Heart right ventricle (tissue), 16 donors: ENCODE measurements around the gene COL4A6. TPM values are rescaled to one million over a fixed set of nuclear protein-coding genes. Genes with fewer than 3 reads are reported as not detected.
A peak's percentile ranks its signal among the peaks of the same experiment; 100 is the strongest.

Experiments
- ATAC-seq, 8 donors: fragments of 200-7000 bp; cut with Tn5 transposase; one replicate each; pipeline ENCODE4 v1.9.1; 2020; ENCODE audit warnings: mild to moderate bottlenecking in 8 of 8, moderate library complexity in 8 of 8, moderate number of reproducible peaks in 1 of 8
- DNase-seq, 2 donors: peaks; one replicate each; pipeline ENCODE4 v3.0.0-alpha.2; 2020
- H3K27ac ChIP-seq, 10 donors: fragments of 200-600 bp; sonication (generic) in 2 of 10; one replicate each; pipeline versions ENCODE4 v1.5.0 to v1.8.0; 2020 to 2022; ENCODE audit warnings: mild to moderate bottlenecking in 3 of 10
- H3K27me3 ChIP-seq, 7 donors: fragments of 200-600 bp; one replicate each; pipeline ENCODE4 v1.8.0; 2021 to 2022; ENCODE audit warnings: mild to moderate bottlenecking in 2 of 7
- H3K36me3 ChIP-seq, 9 donors: fragments of 200-600 bp; sonication (generic) in 1 of 9; one replicate each; pipeline versions ENCODE4 v1.5.0 to v1.8.0; 2020 to 2022; ENCODE audit warnings: mild to moderate bottlenecking in 2 of 9
- H3K4me1 ChIP-seq, 9 donors: fragments of 200-600 bp; sonication (generic) in 1 of 9; one replicate each; pipeline versions ENCODE4 v1.5.0 to v1.8.0; 2020 to 2022; ENCODE audit warnings: mild to moderate bottlenecking in 4 of 9
- H3K4me3 ChIP-seq, 10 donors: fragments of 200-600 bp; sonication (generic) in 2 of 10; one replicate each; pipeline versions ENCODE4 v1.5.0 to v1.8.0; 2020 to 2022; ENCODE audit warnings: mild to moderate bottlenecking in 7 of 10, moderate library complexity in 2 of 10
- H3K9me3 ChIP-seq, 11 donors: fragments of 200-600 bp in 10 of 11; sonication (generic) in 2 of 11; one replicate each; pipeline versions ENCODE4 v1.5.0 to v1.8.0; 2013 to 2022; ENCODE audit warnings: mild to moderate bottlenecking in 2 of 11, control low read depth in 1 of 11, moderate library complexity in 1 of 11
- WGBS, 2 donors: extraction: QIAGEN DNeasy Blood & Tissue Kit; methylation state at CpG; one replicate each; pipeline ENCODE4 v1.1.7; 2013; ENCODE audit warnings: inconsistent platforms in 1 of 2; 5-methylcytosine and 5-hydroxymethylcytosine counted together
- intact Hi-C, 10 donors: fragments of 100-400 bp; cut with DNase I; formaldehyde crosslinking; loops; one replicate each; pipeline versions ENCODE4 v1.11.1 to v1.14.2; 2022
- polyA plus RNA-seq, 2 donors: library from polyadenylated mRNA; stranded (reverse); fragments of 200-250 nt; gene quantifications; one replicate each; pipeline ENCODE4 v1.2.3, GENCODE V29; 2013
- total RNA-seq, 10 donors: library from RNA; stranded (reverse); fragmentation: NEBNext Ultra II Directional in 3 of 10; extraction: Animal tissue kit (Norgen Biotek cat#: 25700) in 3 of 10; gene quantifications; one replicate each; pipeline versions ENCODE4 v1.2.1 to v1.2.4, GENCODE V29; 2021 to 2023
- TF ChIP-seq, protein P1 (sequence below), 9 donors: fragments of 200-600 bp; sonication (generic) in 2 of 9; IDR thresholded peaks; one replicate each; pipeline versions ENCODE4 v1.5.0 to v1.8.0; 2021 to 2022; ENCODE audit warnings: antibody characterized with exemption in 9 of 9, mild to moderate bottlenecking in 5 of 9, moderate library complexity in 1 of 9
- donor health status: Arrhythmogenic right ventricular cardiomyopathy.
- donor health status: ischemic (EF 13 %, LVEDD 7.1; RV severe dilation, severe dysfunction).
- donor health status: healthy with polysubstance abuse.
- donor health status: DM: no; HTN: yes; CAD: no.
- donor health status: DM: no; HTN: no; CAD: no.
- donor health status: ischemic (EF 25% LVEDD 6.9; RV normal size, moderate dysfunction).
- donor health status: ischemic (EF 25% LVEDD 5.7; RV mildly dilated, moderate dysfunction).
- donor health status: healthy.
- donor health status: DM: yes; HTN: yes; CAD: no.
- donor health status: Ischemic cardiomyopathy.
- donor health status: ischemic (EF 35%, LVEDD 5.7; RV mildly dilated, moderate dysfunction).
- donor health status: nonischemic (EF 11% LVEDD 7.7; RV severe dilation, severe dysfunction).
- donor health status: DM: yes; HTN: yes; CAD: no.
- donor health status: PGD.
- donor health status: ischemic (EF 29% LVEDD 5.4; RV normal size, mild dysfunction).
- donor health status: nonischemic (EF 23%, LVEDD 6.1; RV moderate dilation, normal function).

The COL4A6 gene
- total and polyA plus RNA-seq, 12 donors, result 1.7 to 10.8 (median 7.6) TPM

DNA sequence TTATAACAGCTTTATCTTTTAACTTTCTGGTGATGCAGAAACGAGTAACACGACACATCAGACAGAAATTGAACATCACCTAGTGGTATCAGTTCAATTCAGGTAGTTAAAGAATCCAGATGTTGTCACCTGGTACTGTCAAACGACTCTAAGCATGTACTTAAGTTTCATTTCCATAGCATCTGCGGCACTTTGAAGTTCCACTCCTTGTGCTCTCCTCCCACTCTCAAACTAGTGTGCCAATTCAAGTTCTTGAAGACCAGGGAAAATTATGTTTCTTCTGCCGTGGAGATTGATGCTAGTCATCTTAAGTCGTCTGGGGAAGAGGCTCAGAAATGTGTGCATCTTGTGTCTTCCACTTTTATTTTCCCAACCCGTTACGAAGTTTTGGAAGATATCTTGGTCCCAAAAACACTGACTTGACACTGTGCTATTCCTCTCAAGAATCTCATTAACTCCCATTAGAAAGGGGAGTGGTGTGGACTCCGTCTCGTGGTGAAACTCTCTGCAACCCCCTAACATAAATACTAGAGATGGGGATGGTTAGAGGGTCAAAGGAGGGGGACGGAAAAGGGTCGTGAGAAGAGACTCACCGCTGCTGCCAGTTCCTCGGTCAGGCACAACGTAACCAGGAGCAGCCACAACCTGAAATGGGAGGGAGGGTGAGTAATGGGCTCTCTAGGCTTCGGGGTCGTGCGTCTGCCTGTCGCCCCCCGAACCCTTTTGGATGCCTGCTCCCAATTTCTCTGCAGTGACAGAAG lies 693 bp downstream of the COL4A6 start:
- Histone ChIP-seq H3K27ac (no peak overlapping the region), H3K9me3 (no peaks in the 10 kb centered on the region), H3K4me1 (peaks cover 0 to 3% (median 0%) of the 10 kb centered on the region in 9 donors), H3K36me3 (no peaks in the 10 kb centered on the region), H3K4me3 (peak overlapping the region; percentile 10 to 62 (median 43)), H3K27me3 (peaks cover 0 to 92% (median 0%) of the 10 kb centered on the region in 7 donors)
- intact Hi-C loops, result no loop called here
- TF ChIP-seq, protein P1, sequence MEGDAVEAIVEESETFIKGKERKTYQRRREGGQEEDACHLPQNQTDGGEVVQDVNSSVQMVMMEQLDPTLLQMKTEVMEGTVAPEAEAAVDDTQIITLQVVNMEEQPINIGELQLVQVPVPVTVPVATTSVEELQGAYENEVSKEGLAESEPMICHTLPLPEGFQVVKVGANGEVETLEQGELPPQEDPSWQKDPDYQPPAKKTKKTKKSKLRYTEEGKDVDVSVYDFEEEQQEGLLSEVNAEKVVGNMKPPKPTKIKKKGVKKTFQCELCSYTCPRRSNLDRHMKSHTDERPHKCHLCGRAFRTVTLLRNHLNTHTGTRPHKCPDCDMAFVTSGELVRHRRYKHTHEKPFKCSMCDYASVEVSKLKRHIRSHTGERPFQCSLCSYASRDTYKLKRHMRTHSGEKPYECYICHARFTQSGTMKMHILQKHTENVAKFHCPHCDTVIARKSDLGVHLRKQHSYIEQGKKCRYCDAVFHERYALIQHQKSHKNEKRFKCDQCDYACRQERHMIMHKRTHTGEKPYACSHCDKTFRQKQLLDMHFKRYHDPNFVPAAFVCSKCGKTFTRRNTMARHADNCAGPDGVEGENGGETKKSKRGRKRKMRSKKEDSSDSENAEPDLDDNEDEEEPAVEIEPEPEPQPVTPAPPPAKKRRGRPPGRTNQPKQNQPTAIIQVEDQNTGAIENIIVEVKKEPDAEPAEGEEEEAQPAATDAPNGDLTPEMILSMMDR (IDR thresholded peaks at IDR 0.05), result no peak
- ATAC-seq, result peak in 1 of 8 donors; percentile 8
- 21% methylated on average over 20 of the region's 20 CpGs for WGBS, 2 donors
- DNase-seq, result no peak

DNA sequence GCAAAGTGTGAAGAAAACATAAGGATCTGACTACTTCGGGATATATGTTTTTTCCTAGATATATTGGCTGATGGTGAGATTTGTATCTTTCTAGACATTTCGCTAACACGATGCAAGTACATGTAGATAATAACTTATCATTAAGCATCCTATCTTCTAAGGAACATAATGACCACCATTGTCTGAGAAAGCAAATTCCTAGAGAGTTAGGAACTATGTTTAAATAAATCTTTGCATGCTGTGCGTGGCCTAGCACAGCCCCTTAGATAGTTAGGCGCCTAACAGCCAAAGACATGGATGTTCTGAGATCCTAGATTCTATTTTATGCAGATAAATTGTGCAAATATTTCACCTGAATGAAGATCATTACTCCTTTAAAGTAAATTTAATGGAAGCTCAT lies 3.0 kb downstream of the COL4A6 start:
- intact Hi-C loops, result no loop called here
- Histone ChIP-seq H3K4me1 (no peaks in the 10 kb centered on the region), H3K27ac (no peak overlapping the region), H3K36me3 (no peaks in the 10 kb centered on the region), H3K4me3 (no peak overlapping the region), H3K9me3 (no peaks in the 10 kb centered on the region), H3K27me3 (peaks cover 0 to 72% (median 0%) of the 10 kb centered on the region in 7 donors)
- no peak for DNase-seq
- TF ChIP-seq, protein P1 (IDR thresholded peaks at IDR 0.05), result no peak
- ATAC-seq, result no peak
- 74 to 77% methylated on average over 5 of the region's 5 CpGs for whole genome bisulfite sequencing, 2 donors

DNA sequence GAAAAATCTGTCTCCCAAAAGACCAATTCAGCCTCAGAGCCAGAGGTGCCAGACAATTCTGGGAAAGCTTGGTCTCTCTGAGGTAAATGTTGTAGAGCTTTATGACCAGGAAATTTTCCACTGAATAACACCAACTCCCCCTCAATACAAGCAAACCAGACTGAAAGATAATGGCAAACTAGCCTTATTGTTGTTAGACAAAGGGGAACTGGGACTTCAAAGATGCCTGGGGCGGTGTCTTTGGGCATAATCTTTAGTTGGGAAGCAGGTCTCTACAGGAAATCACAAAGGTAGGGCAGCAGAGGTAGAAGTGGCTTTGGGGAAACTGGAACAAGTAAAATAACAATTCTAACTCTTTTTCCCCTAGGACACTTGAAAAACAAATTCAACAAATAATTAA lies 12.0 kb downstream of the COL4A6 start:
- H3K27me3 ChIP-seq, result peaks cover 0 to 27% (median 0%) of the 10 kb centered on the region in 7 donors
- no peaks in the 10 kb centered on the region for H3K9me3 ChIP-seq
- intact Hi-C loops, result no loop called here
- TF ChIP-seq, protein P1 (IDR thresholded peaks at IDR 0.05), result no peak
- H3K27ac ChIP-seq, result no peak overlapping the region
- WGBS, 2 donors, result 82 to 88% methylated on average over 1 of the region's 1 CpG
- no peaks in the 10 kb centered on the region for H3K4me1 ChIP-seq
- H3K4me3 ChIP-seq, result no peak overlapping the region
- no peaks in the 10 kb centered on the region for H3K36me3 ChIP-seq
- DNase-seq, result no peak
- no peak for ATAC-seq

DNA sequence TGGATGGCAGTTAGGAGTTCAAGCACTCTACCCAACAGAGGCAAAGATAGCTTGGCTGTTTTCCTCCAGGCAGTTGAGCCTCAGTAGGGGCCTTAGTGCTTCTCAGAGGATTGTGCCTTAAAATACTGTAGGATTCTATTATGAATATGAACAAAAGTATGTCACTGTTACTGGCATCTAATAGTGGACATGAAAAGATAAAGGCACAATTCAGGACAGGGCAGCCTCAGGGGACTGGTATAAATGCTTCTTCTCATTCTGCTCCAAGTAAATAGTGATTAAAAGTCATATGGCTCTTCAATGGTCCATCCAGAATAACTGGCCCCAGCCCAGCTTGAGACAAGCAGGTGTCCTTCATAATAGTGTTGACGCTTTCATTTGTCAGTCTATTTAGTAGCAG lies 17.7 kb downstream of the COL4A6 start:
- Histone ChIP-seq H3K27ac (no peak overlapping the region), H3K4me3 (no peak overlapping the region), H3K36me3 (no peaks in the 10 kb centered on the region), H3K9me3 (no peaks in the 10 kb centered on the region), H3K4me1 (no peaks in the 10 kb centered on the region), H3K27me3 (peaks cover 0 to 43% (median 0%) of the 10 kb centered on the region in 7 donors)
- TF ChIP-seq, protein P1 (IDR thresholded peaks at IDR 0.05), result no peak
- WGBS, 2 donors, result 93 to 94% methylated on average over 1 of the region's 1 CpG
- no peak for DNase-seq
- intact Hi-C loops, result no loop called here
- no peak for ATAC-seq
